GM19043 (cell line): ENCODE results near the gene TCF4.

Experiments
- ATAC-seq: cut with Tn5 transposase; IDR thresholded peaks from one replicate; pipeline ENCODE4 v1.9.1; 2021; ENCODE audit warnings: low read depth; ENCODE audit not compliant: unreplicated experiment

Gene TCF4

DNA sequence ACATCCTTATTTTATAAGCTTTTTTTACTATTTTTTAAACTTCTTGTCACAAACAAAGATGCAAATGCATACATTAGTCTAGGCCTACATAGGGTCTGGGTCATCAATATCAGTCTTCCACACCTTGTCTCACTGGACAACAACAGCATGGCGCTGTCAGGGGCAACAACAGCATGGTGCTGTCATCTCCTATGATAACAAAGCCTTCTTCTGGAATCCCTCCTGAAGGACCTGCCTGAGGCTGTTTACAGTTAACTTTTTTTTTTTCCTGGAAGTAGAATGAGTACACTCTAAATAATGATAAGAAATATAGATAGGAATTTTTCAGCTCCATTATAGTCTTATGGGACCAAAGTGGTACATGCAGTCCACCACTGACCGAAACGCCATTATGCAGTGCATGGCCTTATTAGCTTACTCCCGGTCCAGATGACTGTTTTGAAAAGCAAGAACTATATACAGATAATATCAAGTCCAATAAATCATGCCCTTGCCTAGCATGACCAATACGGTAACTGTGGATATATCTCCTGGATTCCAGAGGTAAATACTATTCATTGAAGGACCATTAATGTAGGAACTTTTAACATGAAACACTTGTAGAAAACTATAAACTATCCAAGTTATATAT is 38.4 kb downstream of the TCF4 start:
- no peak for ATAC-seq

DNA sequence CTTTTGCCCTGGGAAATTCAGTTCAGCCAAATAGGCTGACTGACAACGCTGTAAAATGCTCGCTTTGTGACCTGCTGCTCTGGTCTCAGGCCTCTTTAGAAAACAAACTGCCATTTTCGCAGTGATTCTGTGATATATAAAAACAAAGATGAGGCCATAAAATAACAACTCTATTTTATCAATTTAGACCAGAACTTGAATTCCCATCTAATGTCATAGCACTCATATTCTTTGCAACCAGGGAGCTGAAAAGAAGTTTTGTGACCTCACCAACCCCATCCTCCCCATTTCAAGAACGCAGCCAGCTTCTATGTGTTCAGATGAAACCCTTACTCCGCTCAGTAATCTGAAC is 40.3 kb downstream of the TCF4 start:
- ATAC-seq = no peak

- no peak for ATAC-seq
These were observed 40.9 kb downstream of the TCF4 start for GRCh38 chr18:55546851-55547704.

- ATAC-seq = no peak
These were observed 44.0 kb downstream of the TCF4 start for GRCh38 chr18:55544014-55544413.

GRCh38 chr18:55543130-55543704 is 44.8 kb downstream of the TCF4 start:
- no peak for ATAC-seq

DNA sequence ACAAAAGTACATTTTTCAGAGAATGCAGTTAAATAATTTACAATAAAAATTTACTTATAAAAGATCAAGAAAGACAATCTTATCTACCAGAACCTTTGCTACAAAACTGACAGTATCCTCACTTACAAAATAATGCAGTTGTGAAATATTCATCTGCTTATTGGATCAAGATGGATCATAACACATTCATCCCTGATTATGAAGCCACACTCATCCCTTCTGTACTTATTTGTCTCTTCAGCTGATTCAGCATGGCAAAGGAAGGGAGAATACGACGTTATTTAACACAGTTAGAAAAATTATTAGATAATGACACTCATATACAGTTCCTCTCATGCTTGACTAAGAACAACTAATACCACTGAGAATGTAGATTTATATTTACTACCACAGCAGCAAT is 46.4 kb downstream of the TCF4 start:
- no peak for ATAC-seq

DNA sequence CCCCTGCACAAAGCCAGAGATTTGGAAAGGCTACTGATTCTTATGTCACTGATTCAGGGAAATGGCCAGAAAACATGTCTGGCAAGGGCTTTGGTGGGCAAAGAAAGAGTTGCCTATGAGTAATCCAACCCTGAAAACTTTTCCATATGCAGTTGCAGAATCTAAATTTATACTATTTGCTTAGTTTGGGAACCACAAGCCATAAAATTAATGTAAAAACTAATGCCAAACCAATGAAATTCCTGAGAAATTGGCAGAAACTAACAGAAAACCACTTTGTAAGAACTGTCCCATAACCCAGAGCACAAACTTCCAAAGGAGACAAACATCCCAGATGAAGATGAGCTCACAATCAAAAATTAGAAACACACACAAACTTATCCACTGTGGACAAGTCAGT is 48.8 kb downstream of the TCF4 start:
- no peak for ATAC-seq

DNA sequence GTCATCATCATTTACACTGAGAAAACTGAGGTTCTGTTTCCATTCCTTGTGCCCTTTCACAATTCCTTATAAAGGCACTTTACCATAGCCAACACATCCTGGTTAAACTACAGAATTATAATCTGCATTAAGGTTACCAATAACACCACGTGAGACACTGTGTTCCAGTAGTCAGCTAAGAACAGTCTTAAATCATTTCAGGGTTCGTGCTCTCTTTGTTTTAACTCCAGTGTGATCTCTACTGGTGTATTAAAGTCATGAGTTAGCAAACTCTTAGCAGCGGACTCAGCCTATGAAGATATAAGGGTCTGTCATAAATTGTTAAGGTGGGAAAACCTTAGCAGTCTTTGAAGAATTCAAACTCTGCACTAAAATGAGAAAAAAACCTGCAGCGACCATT is 53.0 kb downstream of the TCF4 start:
- ATAC-seq = no peak

DNA sequence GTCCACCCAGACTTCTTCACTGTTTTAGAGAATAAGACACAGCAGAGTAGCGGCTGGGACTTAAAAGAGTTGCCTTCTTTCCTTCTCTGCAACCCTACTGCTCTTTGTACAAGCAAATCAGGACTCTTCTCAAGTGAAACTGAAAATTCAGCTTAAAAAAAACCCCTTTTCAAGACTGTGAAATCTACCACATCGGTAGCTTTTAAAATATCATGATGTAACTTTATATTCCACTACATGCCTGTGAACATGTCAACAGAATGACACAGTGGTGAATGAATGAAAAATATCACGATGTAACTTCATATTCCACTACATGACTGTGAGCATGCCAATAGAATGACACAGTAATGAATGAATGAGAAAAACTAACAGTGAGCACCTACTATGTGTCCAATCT is 53.4 kb downstream of the TCF4 start:
- no peak for ATAC-seq

GRCh38 chr18:55530166-55530565 is 57.8 kb downstream of the TCF4 start:
- ATAC-seq = no peak

DNA sequence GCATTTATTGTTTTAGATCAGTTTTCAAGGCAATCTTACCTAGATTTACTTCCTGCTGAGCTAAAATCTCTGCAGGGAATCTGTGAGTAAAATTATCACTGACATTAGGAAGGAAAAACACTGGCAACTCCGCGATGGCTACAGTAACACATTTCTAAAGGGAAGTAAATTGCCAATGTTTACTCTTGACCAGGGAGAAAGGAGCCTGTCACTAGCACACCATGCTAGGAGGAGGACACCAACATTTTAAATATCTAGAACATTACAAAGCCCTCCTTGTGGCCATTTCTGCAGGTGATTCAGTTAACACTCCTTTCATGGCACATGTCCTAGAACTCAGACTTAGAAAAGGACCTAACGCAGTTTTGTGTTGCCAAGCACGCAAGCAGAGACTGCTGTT is 58.4 kb downstream of the TCF4 start:
- ATAC-seq = no peak

DNA sequence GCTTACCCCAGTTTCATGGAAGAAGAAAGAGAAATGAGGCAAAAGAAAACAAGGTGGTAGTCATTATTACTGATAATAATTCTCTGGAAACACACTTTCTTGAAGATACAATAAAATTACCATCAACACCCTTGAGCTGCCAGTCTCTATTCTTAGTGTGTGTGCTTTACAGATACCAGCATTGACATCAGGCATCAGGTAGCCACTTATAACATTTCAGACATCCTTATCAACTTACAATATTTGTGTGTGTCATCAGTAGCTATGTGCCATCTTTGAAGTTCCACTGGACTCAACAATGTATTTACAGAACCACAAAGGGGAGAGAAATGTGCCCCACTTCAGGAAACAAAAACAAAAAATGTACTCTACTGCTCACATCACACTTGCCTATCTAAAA is 62.1 kb downstream of the TCF4 start:
- no peak for ATAC-seq

GRCh38 chr18:55524353-55525073 is 63.5 kb downstream of the TCF4 start:
- ATAC-seq = no peak

DNA sequence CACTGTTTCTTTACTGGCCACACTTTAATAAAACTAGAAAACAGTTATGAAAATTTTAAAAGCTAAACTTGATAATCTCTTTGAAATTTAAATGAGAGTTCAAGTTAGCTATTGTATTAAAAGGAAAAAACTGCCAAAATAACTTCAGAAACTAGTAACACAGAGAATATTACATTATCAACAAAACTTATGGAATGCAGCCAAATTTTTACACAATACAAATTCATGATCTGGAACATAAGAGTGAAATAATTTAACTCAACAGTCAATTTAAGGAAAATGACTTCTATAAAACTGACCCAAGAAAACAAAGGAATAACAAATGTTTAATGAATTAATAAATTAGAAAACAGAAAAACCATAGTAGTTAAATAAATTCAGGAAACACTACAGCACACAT is 65.0 kb downstream of the TCF4 start:
- no peak for ATAC-seq

- ATAC-seq = no peak
These were observed 66.0 kb downstream of the TCF4 start for GRCh38 chr18:55522011-55522410.

- no peak for ATAC-seq
These were observed 70.9 kb downstream of the TCF4 start for GRCh38 chr18:55517055-55517454.

- no peak for ATAC-seq
These were observed 71.9 kb downstream of the TCF4 start for GRCh38 chr18:55515941-55516710.

DNA sequence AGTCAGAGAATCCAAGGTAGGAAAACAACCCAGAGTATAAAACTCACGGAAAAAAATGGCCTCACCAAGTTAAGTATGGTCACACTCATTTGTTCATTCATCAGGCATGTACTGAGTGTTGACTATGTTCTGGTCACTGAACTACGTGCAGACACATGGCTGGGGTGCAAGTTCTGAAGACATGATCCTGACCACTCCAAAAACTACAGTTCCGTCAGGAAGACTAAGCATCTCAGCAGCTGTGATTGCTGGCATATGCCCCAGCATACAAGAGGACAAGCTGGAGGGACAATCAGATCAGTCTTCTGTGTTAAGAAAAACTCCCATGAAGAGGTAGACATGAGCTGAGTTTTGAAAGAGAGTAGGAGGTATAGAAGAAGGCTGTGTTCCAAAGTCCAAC is 72.8 kb downstream of the TCF4 start:
- ATAC-seq = no peak

DNA sequence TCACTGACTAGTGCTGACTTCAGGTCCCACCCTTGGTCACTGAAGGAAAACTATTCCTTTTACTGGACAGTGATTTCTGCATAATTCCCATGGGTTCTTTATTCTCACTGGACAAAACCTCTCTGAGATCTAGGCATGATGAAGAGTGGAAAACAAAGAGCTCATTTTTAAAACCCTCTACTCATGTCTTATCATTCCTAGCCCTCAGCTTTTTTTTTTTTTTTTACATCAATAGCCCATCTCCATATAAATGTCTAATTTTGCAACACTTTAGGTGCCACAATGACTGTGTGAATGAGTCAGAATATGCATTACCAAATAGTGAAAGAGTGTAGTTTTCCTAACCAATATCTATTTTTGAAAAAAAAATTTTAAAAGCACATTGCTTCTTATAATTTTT is 74.8 kb downstream of the TCF4 start:
- no peak for ATAC-seq

DNA sequence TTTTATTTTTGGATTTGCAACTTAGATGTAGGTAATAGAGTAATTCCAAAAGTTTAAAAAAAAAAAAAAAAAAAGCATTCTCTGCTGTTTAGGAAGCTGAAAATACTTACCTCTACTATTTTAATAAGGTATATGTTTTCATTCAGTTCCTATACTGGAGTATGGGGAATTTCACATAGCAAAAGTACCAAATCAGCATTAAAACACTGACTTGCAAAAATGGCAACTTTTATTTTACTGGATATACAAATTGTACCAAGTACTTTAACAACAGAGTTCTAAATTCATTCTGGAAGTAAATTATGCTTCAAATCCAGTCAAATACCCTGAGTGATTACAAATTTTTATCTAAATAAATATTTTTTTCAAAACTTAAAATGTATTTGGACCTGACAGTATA is 76.7 kb downstream of the TCF4 start:
- no peak for ATAC-seq

DNA sequence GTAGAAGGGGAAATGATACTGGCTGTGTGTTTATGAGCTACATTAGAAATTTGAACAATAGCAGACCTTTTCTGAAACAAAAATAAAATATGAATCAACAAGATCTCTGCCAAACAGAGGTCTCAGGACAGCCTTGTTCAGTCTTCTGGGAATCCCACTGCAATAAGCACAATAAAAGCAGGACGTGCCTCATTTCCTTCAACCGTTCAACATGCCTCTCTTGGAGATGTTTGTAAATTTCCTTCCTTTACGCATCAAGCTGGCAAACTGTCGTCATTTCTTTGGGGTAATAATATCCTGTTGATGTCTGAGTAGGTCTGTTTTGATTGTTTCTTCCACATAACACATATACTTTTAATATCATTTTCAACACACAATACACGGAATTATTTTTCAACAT is 77.2 kb downstream of the TCF4 start:
- no peak for ATAC-seq
